ENCODE data around the gene FUCA1.

FUCA1 gene

DNA sequence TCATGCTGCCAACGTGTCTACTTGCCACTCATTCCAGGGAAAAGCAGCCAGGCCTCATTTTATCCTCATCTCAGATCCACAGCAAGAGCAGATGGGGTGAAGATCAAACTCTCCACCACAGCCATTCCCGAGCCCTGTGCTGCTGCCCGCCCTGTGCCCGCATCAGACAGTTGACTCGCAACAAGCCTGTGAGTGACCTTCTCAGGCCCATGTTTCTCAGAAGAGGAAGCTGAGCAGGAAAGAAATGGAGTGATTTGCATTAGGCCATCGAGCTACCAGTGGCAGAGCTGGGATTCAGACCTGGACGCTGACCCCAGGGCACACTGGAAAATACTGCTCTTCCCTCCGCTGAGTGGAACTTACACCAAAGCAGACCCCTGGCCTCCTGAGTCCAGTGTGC lies 43.8 kb upstream of the FUCA1 start:
- TF ChIP-seq, protein P1, sequence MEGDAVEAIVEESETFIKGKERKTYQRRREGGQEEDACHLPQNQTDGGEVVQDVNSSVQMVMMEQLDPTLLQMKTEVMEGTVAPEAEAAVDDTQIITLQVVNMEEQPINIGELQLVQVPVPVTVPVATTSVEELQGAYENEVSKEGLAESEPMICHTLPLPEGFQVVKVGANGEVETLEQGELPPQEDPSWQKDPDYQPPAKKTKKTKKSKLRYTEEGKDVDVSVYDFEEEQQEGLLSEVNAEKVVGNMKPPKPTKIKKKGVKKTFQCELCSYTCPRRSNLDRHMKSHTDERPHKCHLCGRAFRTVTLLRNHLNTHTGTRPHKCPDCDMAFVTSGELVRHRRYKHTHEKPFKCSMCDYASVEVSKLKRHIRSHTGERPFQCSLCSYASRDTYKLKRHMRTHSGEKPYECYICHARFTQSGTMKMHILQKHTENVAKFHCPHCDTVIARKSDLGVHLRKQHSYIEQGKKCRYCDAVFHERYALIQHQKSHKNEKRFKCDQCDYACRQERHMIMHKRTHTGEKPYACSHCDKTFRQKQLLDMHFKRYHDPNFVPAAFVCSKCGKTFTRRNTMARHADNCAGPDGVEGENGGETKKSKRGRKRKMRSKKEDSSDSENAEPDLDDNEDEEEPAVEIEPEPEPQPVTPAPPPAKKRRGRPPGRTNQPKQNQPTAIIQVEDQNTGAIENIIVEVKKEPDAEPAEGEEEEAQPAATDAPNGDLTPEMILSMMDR (conservative IDR thresholded peaks at IDR 0.05; ENCODE audit: low read depth) = no peak
- no peak for DNase-seq (ENCODE audit: low spot score)
- H3K27ac ChIP-seq = no peak overlapping the region
- ChIA-PET POLR2A (ENCODE audit: low non-redundant PET) (no interaction called here), CTCF (no interaction called here)

DNA sequence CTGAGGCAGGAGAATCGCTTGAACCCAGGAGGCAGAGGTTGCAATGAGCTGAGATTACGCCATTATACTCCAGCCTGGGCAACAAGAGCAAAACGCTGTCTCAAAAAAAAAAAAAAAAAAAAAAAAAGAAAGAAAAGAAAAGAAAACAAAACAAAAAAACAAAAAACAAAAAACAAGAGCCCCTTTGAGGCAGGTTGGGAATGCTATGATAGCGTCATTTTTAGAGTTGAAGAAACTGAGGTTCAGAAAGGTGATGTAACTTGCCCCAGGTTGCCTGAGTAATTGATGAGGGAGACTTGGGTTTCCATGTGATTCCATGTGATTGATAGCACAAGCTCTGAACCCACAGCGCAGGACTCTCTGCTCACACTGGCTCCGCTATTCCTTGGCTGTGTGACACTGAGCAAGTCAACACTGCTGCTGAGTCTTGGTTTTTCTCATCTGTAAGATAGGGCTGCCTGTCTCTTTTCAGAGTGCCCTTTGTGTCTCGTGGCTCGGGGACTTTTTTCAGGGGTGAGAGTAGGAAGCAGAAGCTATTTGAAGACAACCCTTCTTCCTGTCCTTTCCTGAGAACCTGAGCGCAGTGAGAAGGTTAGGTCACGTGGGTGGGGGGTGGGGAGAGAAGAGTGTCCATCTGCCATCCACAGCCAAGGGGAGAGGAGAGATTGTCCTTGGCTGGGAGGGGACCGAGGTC lies 42.6 kb upstream of the FUCA1 start:
- no peak overlapping the region for H3K27ac ChIP-seq
- POLR2A ChIA-PET (ENCODE audit: low non-redundant PET) = no interaction called here
- CTCF ChIA-PET = interaction anchor here (0.6 to 0.7 kb wide), 2 partner anchors 20 to 344 kb away, joined by 3 to 4 read pairs; no protein-coding TSS in a partner anchor
- DNase-seq (ENCODE audit: low spot score) = no peak
- TF ChIP-seq, protein P1 (conservative IDR thresholded peaks at IDR 0.05; ENCODE audit: low read depth) = no peak

DNA sequence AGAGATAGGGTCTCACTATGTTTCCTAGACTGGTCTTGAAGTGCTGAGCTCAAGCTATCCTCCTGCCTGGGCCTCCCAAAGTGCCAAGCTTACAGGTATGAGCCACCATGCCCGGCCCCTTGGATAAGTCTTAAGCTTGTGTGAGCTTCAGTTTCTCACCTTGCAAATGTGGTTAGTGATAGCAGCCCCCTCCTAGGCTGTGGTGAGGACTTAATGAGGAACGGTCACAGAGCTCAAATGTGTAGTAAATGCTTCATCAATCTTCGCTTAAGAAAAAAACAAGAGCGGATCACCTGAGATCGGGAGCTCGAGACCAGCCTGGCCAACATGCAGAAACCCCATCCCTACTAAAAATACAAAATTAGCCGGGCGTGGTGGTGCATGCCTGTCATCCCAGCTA lies 42.1 kb upstream of the FUCA1 start:
- H3K27ac ChIP-seq = no peak overlapping the region
- CTCF ChIA-PET = interaction anchor here (0.6 to 0.7 kb wide), 3 partner anchors 14 to 344 kb away, joined by 3 to 6 read pairs (median 4); no protein-coding TSS in a partner anchor
- TF ChIP-seq, protein P1 (conservative IDR thresholded peaks at IDR 0.05; ENCODE audit: low read depth) = no peak
- no peak for DNase-seq (ENCODE audit: low spot score)
- POLR2A ChIA-PET (ENCODE audit: low non-redundant PET) = no interaction called here

DNA sequence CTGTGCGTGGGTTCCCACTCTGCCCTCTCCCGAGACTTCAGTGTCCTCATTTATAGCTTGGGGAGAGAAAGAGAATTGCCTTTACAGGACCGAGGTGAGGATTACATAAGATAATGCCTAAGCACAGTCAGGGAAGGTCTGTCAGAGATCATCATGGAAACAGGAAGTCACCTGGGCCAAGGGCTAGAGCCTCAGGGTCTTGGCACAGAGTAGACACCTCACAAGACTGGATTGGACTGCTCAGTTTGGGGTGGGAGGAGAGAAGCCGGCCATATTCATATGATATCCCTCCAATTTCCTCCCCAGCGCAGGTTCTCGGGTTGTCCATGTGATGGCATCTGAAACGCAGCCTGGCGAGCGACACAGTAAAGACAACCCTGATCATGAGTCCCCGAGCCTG lies 41.3 kb upstream of the FUCA1 start:
- H3K27ac ChIP-seq = no peak overlapping the region

DNA sequence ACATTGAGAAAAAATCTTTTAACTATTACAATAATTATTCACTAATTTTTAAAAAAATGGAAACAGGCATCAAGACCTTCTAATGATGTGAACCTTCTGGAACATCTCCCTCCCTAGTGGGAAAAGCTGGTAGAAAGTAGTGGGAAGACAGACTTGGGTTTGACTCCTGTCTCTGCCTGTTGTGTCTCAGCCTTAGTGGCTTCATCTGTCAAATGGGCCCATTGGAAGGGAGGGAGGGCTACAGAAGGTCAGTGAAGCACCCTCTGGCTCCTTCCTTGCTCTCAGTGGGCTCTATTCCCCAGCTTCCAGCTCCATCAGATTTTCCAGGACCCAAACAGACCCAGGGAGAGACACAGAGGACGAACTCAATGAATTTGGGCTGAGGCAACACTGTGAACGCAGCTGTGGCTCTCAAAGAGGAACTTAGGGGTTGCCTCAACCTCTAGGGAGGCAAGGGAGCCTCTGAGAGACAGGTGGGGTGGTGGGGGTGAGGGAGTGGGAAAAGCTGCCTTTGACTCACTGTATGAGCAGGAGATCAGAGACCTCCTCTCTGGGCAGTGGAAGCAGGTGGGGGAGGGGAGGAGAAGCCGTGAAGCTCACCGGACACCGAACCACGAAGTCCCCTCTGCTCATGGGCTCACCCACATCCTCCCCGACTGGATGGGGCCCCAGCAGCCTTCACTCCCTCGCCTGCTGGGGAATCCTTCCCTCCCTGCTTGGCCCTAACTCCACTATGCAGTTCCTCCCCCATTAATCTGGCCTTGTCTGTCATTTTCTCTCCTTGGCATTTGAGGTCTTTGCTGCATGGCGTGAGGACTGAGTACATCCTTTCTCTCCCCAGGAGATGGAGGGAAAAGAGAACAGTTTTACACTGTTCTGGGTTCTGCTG lies 40.6 kb upstream of the FUCA1 start:
- ChIA-PET CTCF (interaction anchor here (0.7 kb wide), 1 partner anchor 43 kb away, joined by 5 read pairs; no protein-coding TSS in a partner anchor), POLR2A (ENCODE audit: low non-redundant PET) (no interaction called here)
- DNase-seq (ENCODE audit: low spot score) = no peak
- TF ChIP-seq, protein P1 (conservative IDR thresholded peaks at IDR 0.05; ENCODE audit: low read depth) = no peak
- H3K27ac ChIP-seq = no peak overlapping the region

More for the DNA sequence above, 41.3 kb upstream of the FUCA1 start:
- DNase-seq (ENCODE audit: low spot score) = no peak
- TF ChIP-seq, protein P1 (conservative IDR thresholded peaks at IDR 0.05; ENCODE audit: low read depth) = no peak
- ChIA-PET POLR2A (ENCODE audit: low non-redundant PET) (no interaction called here), CTCF (interaction anchor here (0.6 kb wide), 1 partner anchor 13 kb away, joined by 6 read pairs; no protein-coding TSS in a partner anchor)

DNA sequence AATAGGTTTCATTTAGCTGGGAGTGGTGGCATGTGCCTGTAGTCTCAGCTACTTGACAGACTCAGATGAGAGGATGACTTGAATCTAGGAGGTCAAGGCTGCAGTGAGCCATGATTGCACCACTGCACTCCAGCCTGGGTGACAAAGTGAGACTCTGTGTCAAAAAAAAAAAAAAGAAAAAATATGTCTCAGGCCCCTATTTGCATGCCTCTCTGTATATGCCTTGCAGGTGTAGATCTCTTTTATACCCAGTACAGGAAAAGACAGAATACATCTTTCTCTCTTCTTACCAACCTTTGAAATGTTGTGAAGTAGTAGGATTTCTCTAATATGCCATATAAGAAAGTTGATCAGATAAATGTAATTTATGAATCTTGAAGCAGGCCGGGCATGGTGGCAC lies 38.6 kb upstream of the FUCA1 start:
- no peak overlapping the region for H3K27ac ChIP-seq
- no peak for DNase-seq (ENCODE audit: low spot score)
- ChIA-PET POLR2A (ENCODE audit: low non-redundant PET) (no interaction called here), CTCF (interaction anchor here (0.5 to 0.6 kb wide), 2 partner anchors 39 to 81 kb away, joined by 3 read pairs; no protein-coding TSS in a partner anchor)
- TF ChIP-seq, protein P1 (conservative IDR thresholded peaks at IDR 0.05; ENCODE audit: low read depth) = no peak

Measured in RWPE1 (cell line).